Fibroblast of upper back skin (primary cell): ENCODE measurements around the gene EIF1B.

Source experiments
- DNase-seq: peaks from one replicate; pipeline ENCODE4 v3.0.0-alpha.2; 2013

EIF1B gene

DNA sequence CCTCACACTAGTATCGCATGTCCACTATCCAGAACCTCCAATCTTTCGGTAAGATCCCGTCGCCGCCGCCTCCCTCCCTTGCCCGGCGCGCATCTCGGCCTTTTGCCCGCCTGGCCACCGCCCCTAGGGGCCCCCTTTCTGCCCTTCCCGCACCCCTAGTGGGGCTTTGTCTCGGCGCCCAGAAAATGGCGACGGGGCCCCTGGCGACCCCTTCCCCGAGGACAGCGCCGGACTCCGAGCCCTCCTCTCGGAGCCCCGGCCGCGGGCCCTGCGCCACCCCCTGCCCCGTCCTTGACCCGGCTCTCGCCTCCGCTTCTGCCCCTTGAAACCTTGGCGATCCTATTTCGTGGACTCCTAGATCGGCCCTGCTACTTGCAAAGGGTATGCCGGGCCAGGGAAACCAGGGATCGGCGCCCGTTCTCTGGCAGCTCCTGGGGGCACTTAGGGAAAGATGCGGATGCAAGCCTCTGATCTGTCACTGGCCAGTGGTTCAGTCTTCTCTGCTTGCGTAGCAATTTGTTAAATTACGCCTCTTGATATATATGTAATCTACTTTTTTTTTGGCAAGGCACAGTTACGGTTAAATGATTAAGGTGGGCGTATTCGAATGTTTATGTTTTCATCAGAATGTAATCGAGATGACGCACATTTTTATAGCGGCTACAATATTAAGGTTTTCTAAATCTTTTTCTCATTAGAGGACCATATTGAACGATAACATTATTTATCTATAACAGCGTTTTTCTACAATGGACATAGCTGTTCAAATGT is 603 bp downstream of the EIF1B start:
- peak; percentile 31 for DNase-seq

DNA sequence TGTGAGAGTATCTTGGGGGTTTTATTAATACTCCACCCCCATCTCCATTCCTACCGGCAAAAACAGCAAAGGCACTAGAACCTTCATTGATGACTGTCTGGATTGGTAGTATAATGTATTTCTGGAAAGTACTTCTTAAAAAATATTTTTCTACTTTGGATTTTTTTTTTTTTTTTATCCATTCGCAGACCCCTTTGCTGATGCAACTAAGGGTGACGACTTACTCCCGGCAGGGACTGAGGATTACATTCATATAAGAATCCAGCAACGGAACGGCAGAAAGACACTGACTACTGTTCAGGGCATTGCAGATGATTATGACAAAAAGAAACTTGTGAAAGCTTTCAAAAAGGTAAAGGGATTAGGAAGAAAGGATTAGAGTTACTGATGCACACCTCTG is 1.2 kb downstream of the EIF1B start:
- DNase-seq = peak; percentile 51

DNA sequence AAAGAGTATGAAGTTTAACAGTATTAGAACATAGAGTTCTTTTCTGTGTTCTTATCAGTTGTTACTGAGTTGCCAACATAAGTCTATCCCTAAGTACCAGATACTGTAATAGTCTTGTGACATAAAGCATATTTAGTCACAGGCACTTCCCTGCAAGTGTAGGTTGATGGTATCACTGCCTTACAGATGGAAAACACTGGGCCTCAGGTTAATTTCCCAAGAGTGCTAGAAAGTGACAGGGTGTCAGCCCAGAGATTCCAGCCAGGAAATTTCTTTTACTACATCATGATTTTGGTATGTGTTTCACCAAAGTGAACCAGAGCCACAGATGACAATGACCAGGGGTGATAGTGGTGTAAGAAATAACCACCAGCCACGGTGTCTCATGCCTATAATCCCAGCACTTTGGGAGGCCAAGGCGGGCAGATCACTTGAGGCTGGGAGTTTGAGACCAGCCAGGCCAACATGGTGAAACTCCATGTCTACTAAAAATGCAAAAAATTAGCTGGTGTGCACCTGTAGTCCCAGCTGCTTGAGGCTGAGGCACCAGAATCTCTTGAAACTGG is 3.2 kb downstream of the EIF1B start:
- DNase-seq = no peak

DNA sequence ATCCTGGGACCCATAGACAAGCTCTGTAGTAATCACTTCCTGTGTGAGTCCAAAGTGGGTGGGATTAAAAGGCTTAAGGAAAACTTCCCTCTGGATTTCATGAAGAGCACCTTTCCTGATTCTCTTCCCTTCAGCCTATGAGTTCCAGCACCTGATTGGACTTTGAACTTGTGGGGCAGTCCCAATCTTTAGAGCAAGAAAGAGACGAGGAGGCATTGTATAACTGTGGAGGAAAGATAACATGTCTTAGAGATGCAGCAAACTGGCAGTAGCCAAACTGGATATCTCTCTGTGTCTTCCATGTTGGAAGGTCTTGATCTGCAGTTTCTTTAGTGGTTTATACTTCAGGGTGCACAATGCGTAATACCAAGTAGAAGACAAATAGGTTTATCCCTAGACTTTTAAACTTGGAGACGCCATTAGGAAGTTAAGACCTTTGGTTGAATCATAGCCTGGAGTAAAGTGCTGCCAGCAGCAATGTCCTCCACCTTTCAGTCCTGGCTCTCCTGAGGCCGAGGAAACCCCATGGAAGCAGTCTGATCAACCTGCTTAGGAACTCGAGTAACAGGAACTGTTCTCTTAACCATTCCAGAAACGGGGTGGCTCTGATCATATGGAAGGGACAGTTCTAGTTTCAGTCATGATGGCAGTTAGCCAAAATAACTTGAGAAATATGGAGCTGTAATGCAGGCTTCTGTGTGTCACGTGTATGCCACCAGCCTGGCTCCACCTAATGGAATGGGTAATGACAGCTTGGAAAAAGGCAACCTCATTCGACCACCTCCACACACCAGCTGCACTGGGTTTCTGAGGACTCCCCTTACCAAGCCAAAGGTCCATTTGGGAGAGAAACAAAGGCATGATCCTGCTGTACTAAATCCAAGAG is 4.7 kb downstream of the EIF1B start:
- peak; percentile 13 for DNase-seq

DNA sequence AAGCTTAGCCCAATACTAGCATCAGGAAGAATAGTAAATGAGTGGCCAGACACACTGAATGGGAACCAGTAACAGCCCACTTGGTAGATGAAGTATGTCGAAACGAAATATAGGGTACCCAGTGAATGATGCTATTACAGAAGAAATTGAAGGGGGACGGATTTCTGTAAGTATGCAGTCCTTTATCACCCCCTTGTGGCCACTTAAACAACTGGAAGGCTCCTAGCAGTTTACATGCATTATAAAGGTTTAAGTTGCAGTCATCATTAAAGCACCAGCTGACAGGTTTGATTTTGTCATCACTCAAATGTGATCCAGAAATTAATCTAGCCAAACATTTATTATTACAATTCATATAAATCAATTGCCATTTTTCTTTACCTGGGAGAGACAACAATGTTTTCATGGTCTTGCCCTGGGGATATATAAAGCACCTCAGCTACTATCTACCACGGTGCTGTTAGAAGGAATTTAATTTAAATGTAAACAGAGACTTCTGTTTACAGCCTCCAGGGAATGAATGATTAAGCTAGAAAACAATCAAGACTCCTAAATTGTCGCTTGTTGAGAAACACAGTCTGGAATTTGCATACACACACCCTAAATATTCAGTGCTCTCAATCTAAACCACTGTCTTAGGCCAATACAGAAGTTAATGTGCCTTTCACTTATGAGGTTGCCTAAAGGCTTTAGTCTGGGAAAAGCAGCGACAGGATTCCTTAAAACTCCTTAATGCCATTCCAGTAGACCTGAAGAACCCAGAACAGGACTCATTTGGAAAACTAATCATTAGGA is 7.8 kb downstream of the EIF1B start:
- DNase-seq = peak; percentile 65

DNA sequence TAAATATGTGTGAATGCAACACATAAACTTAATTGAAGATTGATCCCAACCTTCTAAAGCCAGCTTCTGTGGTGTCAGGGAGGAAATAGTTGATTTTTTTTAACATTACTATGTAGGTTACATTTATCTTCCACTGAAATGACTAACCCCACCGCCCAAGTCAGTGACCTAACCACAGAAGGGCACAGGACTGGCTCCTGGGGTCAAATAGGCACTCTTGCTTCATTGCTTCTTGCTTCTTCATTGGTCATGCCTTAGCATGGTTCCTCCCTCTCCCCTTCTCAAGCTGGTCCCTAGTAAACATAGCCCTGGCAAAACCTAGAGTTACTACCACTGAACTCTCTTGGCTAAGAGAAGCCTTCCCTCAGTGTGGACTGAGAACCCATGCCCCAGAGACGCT is 12.3 kb downstream of the EIF1B start:
- DNase-seq = no peak

DNA sequence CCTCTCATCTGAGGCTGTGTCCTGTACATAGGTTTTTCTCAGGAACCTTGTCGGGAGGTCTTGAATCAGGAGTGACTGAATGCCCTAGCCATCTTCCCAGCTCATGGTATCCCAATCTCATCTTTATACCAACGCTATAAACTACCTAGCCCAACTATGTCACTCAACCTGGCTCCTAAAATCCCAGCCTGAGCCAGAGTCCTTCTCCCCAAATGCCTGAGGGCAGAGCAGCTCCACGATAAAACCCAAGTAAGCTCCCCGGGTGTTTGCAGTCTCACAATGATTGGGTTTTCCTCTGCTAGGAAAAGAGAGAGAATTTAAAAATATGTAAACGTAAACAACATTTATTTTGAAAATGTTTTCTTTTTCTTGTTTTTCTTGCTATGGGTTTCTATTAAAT is 14.4 kb downstream of the EIF1B start:
- DNase-seq = no peak

DNA sequence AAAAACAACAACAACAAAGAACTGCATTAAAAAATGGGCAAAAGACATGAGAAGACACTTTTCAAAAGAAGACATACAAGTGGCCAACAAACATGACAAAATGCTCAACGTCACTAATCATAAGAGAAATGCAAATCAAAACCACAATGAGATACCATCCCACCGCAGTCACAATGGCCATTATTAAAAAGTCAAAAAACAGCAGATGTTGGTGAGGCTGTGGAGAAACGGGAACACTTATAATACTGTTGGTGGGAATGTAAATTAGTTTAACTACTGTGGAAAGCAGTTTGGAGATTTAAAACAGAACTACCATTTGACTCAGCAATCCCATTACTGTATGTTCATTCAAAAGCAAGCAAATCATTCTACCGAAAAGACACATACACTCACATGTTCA is 15.1 kb downstream of the EIF1B start:
- DNase-seq = no peak

DNA sequence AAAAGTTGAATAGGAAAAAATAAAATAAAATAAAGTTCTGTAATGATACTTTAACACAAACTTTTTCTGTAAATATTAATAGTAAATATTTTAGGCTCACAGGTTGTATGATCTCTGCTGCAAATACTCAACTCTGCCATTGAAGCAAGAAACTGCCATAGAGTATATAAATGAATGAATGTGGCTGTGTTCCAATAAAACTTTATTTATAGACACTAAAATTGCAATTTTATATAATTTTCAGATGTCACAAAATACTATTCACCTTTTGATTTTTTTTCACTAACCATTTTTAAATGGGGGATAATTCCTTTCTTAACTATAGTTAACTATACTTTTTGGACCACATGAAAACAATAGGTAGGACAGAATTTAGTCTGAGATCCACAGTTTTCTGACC is 16.0 kb downstream of the EIF1B start:
- no peak for DNase-seq

DNA sequence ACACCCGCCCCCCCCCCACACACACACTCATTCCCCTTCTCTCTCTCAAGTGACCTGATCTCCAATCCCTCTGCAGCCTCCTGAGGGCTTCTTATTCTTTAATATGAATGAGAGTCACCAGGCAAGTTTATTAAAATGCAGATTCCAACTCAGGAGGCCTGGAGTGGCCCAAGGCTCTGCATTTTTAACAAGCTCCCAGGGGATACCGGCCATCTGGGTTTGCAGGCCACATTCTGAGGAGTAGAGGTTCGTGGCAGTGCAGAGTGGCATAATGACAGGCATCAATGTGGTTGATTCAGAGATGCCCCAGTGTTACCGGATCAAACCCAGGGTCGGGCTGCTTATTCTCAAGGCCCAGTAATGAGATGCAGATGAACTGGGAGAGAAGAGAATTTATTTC is 18.9 kb downstream of the EIF1B start:
- DNase-seq = no peak

DNA sequence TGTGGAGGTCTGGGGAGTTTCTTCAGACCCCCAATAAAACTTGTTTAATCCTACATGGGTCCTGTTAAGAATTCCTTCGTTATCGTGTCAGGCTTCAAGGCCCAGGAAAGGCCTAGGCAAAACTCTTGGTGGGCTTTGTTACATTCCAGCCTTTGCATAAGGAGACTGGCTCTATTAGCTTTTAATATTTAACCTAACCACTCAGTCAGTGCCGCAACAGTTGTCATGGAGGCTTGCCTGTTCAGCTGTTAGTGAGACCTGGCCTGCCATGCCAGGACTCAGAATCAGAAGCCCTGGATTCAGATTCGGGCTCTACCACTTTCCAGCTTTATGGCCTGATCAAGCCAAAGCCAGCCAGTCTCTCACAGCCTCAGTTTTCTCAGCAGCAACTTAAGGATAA is 19.6 kb downstream of the EIF1B start:
- DNase-seq = no peak

DNA sequence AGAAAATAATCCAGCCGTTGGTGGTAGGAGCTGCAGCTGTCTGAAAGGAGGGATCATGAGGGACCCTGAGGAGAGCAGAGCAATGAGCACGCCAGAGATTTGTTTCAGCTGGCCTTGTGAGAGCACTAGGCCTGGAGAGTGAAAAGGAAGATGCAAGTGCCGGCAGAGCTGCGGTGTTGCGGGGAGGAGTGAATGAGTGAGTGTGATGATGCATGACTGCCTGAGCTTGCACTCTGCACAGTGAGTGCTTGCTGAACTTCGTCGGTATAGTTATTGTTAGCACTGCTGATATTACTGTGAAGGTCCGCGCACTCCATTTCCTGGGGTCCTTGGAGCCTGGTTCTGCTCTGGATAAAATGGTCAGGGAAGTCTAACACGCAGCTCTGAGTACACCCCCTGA is 23.2 kb downstream of the EIF1B start:
- no peak for DNase-seq

DNA sequence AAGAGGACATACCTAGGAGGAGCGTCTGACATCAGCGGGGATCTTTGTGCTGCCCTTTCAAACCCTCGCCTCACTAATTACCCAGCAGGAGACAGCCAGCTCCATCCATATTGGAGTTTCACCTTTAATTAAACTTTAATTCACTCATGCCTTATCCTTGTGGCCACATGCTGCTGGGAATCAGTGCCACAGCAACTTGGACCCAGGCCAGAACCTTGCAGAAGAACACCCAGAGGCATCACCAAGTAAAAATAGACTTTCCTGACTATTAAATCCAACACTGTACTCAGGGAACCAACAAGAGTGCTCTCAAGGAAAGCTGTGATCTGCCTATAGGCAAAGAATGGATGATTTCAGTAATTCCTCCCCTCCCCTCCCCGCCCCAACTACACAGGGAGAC is 23.9 kb downstream of the EIF1B start:
- no peak for DNase-seq

DNA sequence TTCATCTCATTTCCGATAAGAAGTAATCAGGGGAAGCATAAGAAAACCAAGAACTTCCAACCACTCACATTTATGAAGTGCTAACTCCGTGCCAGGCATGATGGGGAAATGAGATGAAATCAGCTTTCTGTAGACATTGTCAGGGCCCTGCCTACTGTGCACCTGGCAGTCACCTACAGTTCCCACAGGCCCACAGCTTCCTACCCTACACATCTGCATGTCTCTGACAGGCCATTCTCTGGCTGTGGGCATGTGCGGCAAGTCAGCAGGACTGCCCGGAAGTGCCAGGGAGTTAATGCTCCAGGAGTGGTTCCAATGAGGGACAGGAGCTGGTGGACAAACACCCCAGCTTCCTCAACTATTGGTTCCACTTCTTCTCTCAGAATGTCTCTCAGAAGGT is 24.3 kb downstream of the EIF1B start:
- no peak for DNase-seq

DNA sequence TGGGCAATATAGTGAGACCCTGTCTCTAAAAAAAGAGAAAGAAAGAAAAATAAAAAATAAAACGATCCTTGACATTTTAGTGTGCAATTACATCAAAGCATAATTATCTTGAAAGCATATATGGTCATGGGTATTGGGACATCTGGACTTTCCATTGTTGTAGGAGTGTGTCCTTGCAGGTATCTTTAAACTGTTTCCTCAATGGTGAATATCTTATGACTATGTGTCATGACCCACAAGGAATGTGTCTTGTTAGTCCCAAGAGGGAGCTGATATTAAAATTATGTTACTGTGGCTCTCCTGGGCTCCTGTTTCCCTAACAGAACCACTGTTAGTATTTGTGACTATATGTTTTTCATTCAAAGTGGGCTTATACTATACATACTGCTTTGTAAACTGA is 26.6 kb downstream of the EIF1B start:
- DNase-seq = no peak

DNA sequence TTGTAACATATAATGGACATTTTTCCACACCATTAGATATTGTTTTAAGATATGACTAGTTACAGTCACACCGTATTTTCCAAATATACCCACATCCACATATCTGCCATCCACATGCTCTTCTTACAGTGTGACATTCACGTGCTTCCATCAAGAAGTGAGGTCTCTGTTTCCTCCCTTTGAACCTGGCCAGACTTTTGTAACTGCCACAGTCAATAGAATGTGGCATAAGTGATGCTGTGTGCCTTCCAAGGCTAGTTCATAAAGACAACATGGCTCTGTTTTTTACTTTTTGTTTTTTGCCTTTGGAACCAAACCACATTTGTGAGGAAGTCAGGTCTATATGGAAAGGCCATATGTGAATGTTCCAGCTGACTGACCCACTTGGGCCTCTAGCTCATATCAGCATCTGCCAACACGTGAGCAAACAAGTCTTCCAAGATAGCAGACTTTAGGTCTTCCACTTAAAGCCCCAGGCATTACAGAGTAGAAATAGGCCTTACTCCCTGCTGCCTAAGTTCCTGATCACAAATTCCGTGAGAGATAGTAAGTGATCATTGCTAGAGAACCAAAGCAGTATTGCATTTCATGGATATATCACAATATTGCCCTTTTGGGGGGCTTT is 27.1 kb downstream of the EIF1B start:
- DNase-seq = no peak

DNA sequence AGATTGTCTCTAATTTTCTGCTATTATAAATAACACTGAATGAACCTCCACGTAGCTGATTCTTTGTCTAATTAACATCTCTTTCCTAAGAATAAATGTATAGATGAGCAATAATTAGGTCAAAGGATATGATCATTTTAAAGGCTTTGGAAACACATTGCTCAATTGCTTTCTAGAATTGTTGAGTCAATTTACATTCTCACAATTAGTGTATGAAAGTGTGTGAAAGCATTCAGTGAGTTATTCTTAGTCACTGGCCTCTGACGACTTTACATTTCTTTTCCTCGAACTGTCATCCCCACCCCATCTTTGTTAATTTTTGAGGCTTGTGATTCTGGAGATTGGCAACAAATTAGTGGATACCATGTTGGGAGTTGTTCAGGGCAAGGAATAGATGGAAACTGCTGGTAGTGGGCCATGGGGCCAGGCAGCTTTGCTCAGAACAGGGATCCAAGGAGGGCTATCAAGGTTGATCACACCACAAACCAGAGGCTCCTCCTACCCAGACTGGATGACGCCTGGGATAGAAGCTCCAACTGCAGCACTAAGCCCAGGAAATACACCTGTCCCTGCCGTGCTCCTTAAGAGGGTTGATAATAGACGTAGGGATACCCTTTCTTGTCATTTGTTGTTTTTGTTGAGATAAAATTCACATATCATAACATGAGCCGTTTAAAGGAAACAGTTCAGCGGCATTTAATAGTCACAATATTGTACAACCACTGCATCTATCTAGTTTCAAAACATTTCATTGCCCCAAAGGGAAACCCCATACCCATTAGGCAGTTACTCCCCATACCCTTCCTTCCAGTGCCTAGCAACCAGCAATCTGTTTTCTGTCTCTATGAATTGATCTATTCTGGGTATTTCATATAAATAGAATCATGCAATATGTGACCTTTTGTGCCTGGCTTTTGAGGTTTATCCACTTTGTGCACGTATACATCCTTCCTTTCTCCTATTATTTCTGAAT is 27.9 kb downstream of the EIF1B start:
- no peak for DNase-seq

DNA sequence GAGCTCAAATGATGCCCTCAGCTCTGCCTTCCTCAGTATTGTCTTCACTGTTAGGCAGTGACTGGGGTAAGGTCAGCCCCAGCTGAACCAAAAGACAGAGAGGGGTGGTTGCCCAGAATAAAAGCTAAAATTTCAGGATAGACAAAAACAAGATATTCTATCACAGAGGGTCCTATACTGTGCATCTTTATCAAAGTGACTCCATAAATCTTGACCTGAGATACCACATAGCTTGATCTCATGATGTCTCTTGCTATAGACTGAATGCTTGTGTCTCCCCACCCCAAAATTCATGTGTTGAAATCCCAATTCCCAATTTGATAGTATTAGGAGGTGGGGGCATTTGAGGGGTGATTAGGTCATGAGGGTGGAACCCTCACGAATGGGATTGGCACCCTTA is 30.4 kb downstream of the EIF1B start:
- DNase-seq = no peak

DNA sequence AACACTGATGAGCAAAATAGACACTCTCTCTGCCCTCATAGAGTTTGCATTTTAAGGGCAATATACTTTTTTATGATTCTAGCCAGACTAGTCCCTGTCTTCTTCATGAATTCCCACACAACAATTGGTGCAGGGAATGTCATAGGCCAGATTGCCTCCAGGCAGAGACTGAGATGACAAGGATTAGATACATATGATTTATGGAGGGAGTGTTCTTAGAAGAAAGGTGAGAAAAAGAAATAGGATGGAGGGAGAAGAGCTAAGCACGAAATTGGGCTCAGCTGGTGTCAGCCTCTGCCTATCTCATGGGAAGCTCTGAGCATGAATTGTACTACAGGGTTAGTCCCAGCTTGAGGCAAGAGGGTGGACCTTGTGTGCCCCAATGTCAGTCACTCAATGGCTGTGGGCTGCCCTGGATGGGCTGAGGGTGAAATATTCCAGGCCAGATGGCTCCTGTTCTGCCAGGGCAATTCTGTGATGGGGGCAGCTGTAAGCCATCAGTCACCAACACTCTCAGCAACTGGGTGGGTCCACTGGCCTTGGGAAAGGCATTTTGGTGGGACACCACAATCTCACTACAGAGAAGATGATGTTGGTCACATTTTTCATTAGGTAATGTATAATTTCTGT is 31.1 kb downstream of the EIF1B start:
- no peak for DNase-seq

DNA sequence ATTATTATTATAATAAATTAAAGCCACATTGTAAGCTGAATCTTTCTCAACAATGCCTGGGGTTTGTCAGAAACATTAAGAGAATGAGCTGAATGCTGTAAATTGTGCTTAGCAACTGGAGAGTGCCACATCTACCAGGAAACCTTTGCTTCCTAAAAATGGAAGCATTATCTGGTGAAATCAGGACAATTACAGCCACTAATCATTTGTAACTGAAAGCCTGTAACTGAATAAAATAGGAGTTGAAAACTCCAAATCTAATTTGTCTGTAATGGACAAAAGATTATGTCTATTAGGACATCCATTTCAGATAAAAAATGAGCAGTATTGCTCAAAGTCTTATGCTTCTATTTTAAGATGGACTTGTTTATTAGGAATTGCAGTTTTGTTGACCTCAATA is 32.2 kb downstream of the EIF1B start:
- no peak for DNase-seq

DNA sequence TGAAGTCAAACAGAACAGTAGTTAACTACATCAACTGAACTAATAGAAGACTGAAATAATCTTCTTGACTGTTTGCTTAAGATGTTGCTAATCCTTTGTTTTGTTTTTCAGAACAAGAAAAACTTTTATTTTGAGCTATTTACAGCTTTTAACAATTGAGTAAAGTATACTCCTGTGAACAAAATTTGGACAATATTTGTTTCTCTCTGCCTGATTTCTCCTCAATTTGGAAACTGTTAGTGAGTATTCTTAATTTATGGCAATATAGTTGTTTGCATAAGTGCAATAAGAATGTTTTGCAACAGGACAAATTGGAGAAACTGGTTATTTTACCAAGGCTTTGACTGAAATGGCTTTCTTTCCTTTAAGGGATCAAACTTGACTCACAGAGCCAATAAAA is 41.0 kb downstream of the EIF1B start:
- DNase-seq = no peak
